Stimulated activated CD8-positive, alpha-beta memory T cell treated with anti-CD3 and anti-CD28 coated beads, Interleukin-7, amount 100 ng/mL, for 24 hours (primary cell): Measurements from ENCODE around the gene MUC21.
"Not testable (repeated sequence)": the region's sequence is repeated elsewhere in the genome, so short reads cannot be mapped to it uniquely, and the experiment has no call there.

Experiments used
- DNase-seq: peaks from one replicate; pipeline ENCODE4 v3.0.0-alpha.2; 2020; ENCODE audit warnings: low read depth

Gene MUC21

GRCh38 chr6:31009731-31010130 is 26.2 kb downstream of the MUC21 start:
- DNase-seq: no peak

GRCh38 chr6:31010393-31011060 is 27.0 kb downstream of the MUC21 start, which contains the start of gene MUC22:
Gene MUC22, plus strand, starts transcription at chr6:31010474. Its CDS starts 233 bp downstream, at chr6:31010707.
- DNase-seq: no peak

- DNase-seq: no peak
These were observed 27.6 kb downstream of the MUC21 start for GRCh38 chr6:31011153-31011552.

- DNase-seq: no peak
These were observed 33.3 kb downstream of the MUC21 start for GRCh38 chr6:31016659-31017299.

GRCh38 chr6:31017436-31017835 is 33.9 kb downstream of the MUC21 start:
- DNase-seq: not testable (repeated sequence)

GRCh38 chr6:31020057-31020456 is 36.5 kb downstream of the MUC21 start:
- no peak for DNase-seq

- not testable (repeated sequence) for DNase-seq
These were observed 37.2 kb downstream of the MUC21 start for GRCh38 chr6:31020631-31021255.

GRCh38 chr6:31021705-31022531 is 38.4 kb downstream of the MUC21 start:
- DNase-seq: not testable (repeated sequence)

GRCh38 chr6:31025595-31025994 is 42.1 kb downstream of the MUC21 start:
- DNase-seq: no peak

- no peak for DNase-seq
These were observed 47.6 kb downstream of the MUC21 start for GRCh38 chr6:31031095-31031494.

- DNase-seq: no peak
These were observed 49.6 kb downstream of the MUC21 start for GRCh38 chr6:31033075-31033474.

- no peak for DNase-seq
These were observed 52.5 kb downstream of the MUC21 start for GRCh38 chr6:31035862-31036497.

GRCh38 chr6:31037169-31037568 is 53.7 kb downstream of the MUC21 start:
- no peak for DNase-seq

- no peak for DNase-seq
These were observed 54.2 kb downstream of the MUC21 start for GRCh38 chr6:31037682-31038081.

- DNase-seq: no peak
These were observed 55.0 kb downstream of the MUC21 start for GRCh38 chr6:31038559-31038958.
